ENCODE results near the gene SRPX2. TPM values are rescaled to one million over a fixed set of nuclear protein-coding genes. Genes with fewer than 3 reads are reported as not detected.

SRPX2 gene, protein sequence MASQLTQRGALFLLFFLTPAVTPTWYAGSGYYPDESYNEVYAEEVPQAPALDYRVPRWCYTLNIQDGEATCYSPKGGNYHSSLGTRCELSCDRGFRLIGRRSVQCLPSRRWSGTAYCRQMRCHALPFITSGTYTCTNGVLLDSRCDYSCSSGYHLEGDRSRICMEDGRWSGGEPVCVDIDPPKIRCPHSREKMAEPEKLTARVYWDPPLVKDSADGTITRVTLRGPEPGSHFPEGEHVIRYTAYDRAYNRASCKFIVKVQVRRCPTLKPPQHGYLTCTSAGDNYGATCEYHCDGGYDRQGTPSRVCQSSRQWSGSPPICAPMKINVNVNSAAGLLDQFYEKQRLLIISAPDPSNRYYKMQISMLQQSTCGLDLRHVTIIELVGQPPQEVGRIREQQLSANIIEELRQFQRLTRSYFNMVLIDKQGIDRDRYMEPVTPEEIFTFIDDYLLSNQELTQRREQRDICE
- total RNA-seq = 21.8 and 22.0 TPM in 2 replicates

DNA sequence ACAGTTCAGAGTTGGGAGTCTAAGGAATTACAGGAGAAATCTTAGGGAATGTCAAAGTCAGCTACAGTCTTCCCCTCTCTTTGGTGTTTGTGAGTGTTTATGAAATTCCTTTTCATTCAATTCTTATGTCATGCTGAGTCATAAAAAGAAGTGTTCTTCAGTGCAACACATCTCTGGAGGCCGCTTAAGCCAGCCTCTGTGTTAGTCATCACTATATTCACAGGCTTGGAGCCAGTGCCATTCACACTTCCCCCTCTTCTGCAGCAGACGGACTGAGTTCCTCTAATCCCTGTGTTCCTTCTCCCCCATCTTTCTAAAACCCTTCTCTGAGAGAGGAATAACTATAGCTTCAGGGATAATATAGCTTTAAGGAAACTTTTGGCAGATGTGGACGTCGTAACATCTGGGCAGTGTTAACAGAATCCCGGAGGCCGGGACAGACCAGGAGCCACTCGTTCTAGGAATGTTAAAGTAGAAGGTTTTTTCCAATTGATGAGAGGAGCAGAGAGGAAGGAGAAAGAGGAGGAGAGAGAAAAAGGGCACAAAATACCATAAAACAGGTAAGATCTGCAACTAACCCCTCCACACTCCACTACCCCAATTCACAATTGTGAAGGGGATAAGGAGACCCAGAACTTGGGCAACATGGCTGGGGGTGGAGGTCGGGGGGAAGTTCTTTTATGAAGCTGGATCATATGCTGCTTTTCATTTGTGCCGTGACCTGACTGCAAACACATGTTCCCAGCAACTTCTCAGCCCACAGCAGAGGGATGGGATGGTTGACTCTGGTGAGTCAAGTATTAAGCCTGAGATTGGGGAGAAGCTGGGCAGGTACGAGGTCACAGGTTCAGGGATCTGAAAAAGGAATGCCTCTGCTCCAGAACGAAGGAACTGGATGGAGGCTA lies at the start of gene SRPX2:
Gene SRPX2 (plus strand): TSS at position 244 of the 905 bp plus-strand sequence. CDS start 2,124 bp downstream, outside the sequence.
- DNase-seq = peak; percentile 87

- DNase-seq = no peak
Measured at GRCh38 chrX:100596601-100597000, 47.4 kb upstream of the SRPX2 start.

- DNase-seq = no peak
Measured at GRCh38 chrX:100599456-100599855, 44.5 kb upstream of the SRPX2 start.

DNA sequence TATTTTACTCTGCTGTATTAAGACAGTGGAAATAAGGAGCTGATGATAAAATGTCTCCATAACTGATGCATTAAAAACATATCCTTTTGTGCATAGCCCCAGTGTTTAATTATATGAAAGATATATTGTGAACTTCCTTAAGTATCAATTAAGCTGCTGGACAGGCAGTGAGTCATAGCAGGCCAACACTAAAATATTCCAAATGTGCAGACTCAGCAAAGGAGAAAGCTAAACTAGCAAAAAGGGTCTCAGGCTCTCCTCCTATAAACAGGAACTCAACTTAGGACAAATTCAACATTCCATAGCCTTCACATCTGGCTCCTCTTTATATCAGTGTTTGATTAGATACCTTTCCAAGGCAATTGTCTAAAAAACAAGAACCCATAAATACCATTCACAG lies 43.7 kb upstream of the SRPX2 start:
- DNase-seq = peak; percentile 1

DNA sequence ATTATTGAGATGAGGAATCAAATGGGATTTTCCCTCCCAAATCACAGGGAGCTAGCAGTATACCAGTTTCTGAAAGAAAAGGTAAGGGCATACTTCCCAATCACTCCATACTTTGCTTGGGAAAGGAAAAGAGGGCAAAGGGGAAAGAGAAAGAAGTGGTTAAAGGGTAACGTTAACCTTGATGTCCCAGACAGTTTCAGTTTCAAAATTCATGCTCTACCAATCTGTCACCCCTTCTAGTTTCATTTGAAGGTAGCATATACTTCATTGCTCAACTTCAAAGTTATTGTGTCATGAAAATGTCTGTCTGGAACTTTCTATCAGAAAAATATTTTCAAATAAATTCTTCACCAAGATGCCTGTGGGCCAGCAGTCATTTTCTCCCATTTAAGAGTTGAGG lies 43.2 kb upstream of the SRPX2 start:
- DNase-seq = no peak

GRCh38 chrX:100606753-100607152 lies 37.2 kb upstream of the SRPX2 start:
- no peak for DNase-seq

DNA sequence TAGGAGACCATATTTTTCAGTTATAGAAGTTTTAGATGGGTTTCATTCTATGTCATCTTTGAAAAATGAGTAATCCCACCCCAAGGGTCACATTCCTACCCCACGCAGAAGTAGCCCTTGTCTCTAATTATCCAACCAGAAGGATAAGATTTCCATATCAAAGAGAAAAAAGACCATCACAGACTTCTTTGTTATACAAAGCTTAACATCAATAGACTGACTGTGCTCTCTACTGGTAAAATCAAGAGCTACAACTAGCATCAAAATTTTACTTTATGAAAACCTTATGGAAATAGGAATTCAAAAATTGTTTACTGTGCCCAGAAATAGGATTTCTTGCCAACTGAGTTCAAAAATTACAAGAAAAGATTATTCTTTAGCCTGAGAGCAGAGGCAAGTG lies 34.4 kb upstream of the SRPX2 start:
- peak; percentile 10 for DNase-seq

- no peak for DNase-seq
Measured at GRCh38 chrX:100611951-100612350, 32.0 kb upstream of the SRPX2 start.

DNA sequence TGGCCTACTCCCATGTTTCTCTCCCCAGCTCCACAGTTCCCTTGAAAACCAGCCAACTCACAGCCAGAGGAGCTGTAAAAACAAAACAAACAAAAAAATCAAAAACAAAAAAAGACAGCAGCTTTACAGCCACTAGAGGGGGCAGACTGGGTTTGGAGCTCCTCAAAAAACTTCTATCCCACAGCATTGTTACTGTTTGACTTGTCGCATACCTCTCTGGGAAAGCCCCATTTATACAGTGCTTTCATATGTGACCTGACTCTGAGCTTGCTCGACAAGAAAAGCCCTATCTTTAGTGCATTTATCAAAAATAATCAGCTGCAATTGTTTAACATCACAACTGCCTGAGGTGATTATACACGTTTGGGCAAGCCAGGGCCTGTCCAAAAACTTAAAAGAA lies 29.0 kb upstream of the SRPX2 start:
- peak; percentile 69 for DNase-seq

DNA sequence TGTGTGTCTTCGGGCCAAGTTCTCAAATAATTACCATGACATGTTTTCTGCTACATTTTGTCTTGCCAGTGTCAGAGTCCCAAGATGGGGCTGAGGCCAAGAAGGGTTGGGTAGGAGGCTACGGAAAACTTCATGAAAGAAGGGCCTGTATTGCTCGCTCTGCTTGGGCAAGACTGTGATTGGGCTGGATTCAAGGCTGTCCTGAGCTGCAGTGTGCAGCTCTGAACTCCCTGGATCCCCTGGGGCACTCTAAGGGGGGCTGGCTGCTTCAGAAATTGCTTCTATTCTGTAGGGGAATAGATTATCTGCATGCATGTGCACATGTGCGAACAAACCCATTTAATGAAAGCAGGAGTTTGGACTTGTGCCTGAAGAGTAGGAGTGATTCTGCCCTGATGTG lies 21.0 kb upstream of the SRPX2 start:
- DNase-seq = no peak

- DNase-seq = no peak
Measured at GRCh38 chrX:100625985-100626491, 18.0 kb upstream of the SRPX2 start.

GRCh38 chrX:100635040-100635439 lies 9.0 kb upstream of the SRPX2 start:
- no peak for DNase-seq

DNA sequence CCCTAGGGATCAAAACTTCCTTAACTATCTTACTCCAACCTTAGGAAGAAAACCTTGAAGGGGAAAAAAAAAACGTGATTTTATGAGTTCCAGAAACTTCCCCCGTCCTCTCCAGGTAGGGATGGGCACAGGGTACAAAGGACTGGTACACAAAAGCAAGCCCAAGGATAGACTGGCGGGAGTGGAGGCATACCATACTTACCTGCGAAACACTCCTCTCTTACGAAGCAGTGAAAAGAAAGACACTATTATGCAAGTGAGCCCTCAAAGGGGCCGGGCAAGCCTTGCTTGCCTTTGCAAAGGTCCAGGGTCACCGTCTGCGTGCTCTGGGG lies 8.0 kb upstream of the SRPX2 start:
- DNase-seq = no peak

- peak; percentile 84 for DNase-seq
Measured at GRCh38 chrX:100636321-100636991, 7.5 kb upstream of the SRPX2 start, which contains the start of gene TSPAN6. TSS of gene TSPAN6 (minus strand) at chrX:100636806. CDS start at chrX:100636694, 112 bp downstream.

- no peak for DNase-seq
Measured at GRCh38 chrX:100642290-100642689, 1.7 kb upstream of the SRPX2 start.

DNA sequence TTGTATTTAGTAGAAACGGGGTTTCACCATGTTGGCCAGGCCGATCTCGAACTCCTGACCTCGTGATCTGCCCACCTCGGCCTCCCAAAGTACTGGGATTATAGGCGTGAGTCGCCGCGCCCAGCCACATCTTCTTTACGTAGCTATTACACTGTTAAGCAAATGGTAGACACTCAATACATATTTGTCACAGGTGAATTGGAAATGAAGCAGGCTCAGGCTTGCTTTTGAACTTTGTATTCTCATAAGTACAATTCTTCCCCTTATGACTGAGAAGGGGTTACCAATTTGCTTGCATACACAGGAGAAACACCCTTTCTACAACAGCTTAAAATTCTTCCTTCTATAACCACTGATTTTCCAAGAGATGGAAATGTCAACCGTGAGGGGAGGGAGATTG lies 787 bp upstream of the SRPX2 start:
- no peak for DNase-seq

DNA sequence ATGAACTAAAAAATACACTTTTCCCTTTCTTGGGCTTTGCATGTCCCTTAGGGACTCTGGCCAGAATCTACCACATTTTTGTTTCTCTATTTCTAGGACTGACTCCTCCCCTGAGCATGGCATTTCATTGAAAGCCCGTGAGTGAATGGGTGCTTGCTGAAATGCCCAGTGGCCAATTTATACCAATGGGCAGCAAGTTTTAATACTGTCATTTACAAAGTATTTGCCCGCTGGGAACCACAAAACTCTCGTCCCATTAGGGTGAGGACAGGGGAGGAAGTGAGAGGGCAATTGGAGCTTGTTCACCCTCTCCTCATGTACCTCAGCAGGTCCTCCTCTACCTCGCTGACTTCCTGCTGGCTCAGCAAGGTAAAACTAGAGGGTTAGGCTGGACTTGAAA lies 1.1 kb downstream of the SRPX2 start:
- DNase-seq = peak; percentile 24

DNA sequence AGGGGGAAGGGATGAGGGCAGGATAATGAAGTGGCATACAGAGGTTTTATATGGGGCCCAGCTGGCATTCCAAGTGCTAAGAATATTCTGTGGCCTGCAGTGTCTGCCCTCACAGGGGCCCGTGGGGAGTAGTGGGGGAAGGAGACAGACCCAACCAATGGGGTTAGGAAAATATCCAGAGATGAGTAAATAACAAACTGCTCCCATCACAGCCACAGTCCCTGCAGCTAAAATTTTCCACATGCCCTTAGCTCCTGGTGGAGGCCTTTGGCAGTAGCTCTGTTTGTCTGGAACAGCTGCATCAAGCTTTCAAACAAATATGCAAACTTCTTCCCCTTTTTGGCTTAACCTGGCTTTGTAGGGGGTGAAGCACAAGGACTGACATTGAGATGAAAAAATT lies 3.1 kb downstream of the SRPX2 start:
- no peak for DNase-seq

- DNase-seq = no peak
Measured at GRCh38 chrX:100647739-100648138, 3.7 kb downstream of the SRPX2 start.

DNA sequence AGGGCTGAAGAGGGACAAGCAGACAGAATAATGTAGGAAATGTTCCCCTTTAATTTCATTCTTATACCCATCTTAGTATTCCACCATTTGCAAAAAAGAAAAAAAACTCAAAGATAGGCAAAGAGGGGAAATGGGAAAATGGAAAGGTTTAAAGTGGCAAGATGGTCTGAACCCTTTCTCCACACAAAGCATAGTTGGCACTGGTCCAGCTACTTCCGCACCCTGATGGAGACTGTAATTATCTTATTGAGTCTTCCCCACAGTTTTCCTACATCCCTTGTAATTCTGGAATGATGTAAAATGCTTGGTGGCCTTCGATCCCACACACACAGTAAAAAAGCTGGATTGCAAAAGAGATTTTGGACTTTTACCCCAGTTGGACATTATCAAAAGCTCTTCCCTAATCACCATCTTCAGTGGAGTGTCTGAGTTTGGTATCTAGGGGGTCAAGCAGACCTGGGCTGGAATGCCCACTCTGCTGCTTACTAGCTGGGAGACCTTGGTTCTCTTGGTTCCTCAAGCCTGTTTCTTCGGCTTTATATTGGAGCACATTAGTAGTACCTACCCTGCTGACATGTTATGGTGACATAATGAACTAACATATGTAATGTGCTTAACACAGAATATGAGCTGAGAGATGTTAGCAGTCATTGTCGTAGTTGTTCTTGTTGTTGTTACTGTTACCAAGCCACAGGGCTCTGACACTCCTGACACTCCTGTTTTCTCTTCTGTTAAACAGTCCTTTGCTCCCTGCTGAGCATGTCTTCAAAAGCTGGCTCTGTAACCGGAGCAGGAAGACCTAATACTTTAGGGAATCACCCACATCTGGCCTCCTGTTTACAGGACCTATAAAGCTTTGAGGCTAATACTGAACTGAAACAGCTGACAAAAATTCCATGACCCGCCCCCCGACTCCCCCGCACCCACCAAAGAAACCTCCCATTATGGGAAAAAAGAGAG lies 4.7 kb downstream of the SRPX2 start:
- peak; percentile 63 for DNase-seq

- DNase-seq = peak; percentile 93
Measured at GRCh38 chrX:100649550-100650356, 5.8 kb downstream of the SRPX2 start.

Data from dermis blood vessel endothelial cell (primary cell).